ENCODE measurements around the gene VCAN. TPM values are rescaled to one million over a fixed set of nuclear protein-coding genes. Genes with fewer than 3 reads are reported as not detected.

VCAN gene
- total RNA-seq, 1 donor from 2014 or later = 431 TPM

- no peak for TF ChIP-seq EZH2 (IDR thresholded peaks at IDR 0.05; ENCODE audit: insufficient read depth, low read length)
- no peak for TF ChIP-seq CTCF (IDR thresholded peaks at IDR 0.05; ENCODE audit: insufficient read depth, low read depth, low read length)
- H3K36me3 Mint-ChIP-seq (ENCODE audit: low read depth, unreplicated experiment) = no peaks in the 10 kb centered on the region
Observed at GRCh38 chr5:83628360-83628759, 156.8 kb downstream of the VCAN start.

More at GRCh38 chr5:83628360-83628759, 156.8 kb downstream of the VCAN start:
- H4K20me1 ChIP-seq (ENCODE audit: insufficient read depth, low read length) = no peaks in the 10 kb centered on the region
- H3K27me3 Mint-ChIP-seq (ENCODE audit: low read depth, unreplicated experiment) = peaks cover 6% of the 10 kb centered on the region
- no peak overlapping the region for H3K4me2 ChIP-seq (ENCODE audit: low read length)
- H2AFZ ChIP-seq (ENCODE audit: low read depth, low read length) = no peak overlapping the region
- no peaks in the 10 kb centered on the region for H3K36me3 ChIP-seq (ENCODE audit: insufficient read depth, low read length)
- H3K9me3 Mint-ChIP-seq (ENCODE audit: unreplicated experiment) = peaks cover 3% of the 10 kb centered on the region
- H3K4me3 ChIP-seq (ENCODE audit: insufficient read depth, low read depth, low read length) = no peak overlapping the region
- no peaks in the 10 kb centered on the region for H3K4me1 ChIP-seq (ENCODE audit: insufficient read depth, low read length)
- H3K27ac Mint-ChIP-seq (ENCODE audit: unreplicated experiment) = peak overlapping the region; percentile 27
- H3K9me3 ChIP-seq (ENCODE audit: insufficient read depth, low read depth, low read length) = no peaks in the 10 kb centered on the region
- peaks cover 39% of the 10 kb centered on the region for H3K4me1 Mint-ChIP-seq (ENCODE audit: low read depth, unreplicated experiment)
- H3K79me2 ChIP-seq (ENCODE audit: insufficient read depth, low read length) = no peaks in the 10 kb centered on the region
- H3K4me3 Mint-ChIP-seq (ENCODE audit: unreplicated experiment) = no peak overlapping the region
- peaks cover 3% of the 10 kb centered on the region for H3K27me3 ChIP-seq (ENCODE audit: insufficient read depth, low read length)
- no peak for FAIRE-seq
- no peak overlapping the region for H3K9ac ChIP-seq (ENCODE audit: low read length)
- H3K27ac ChIP-seq (ENCODE audit: low read depth, low read length) = no peak overlapping the region
- peak; percentile 39 for DNase-seq (ENCODE audit: low read depth)

Other genes with a start within 250 kb of the VCAN start
- 45.0 and 71.9 TPM in 2 replicates for gene HAPLN1, start 249.1 kb downstream of the VCAN start, total RNA-seq

Data from astrocyte (in vitro differentiated cells and primary cell).